SK-N-SH (cell line): Measurements from ENCODE around the gene CCNG1.

Experiments
- CHD2 ChIP-seq: fragments of 150-350 bp; IDR thresholded peaks from 2 replicates; pipeline ENCODE4 v1.6.1; 2018; ENCODE audit warnings: low read length; ENCODE audit not compliant: partially characterized antibody
- CTCF ChIP-seq: fragments of 200-600 bp; sonication (generic); IDR thresholded peaks from 2 replicates; pipeline ENCODE4 v1.6.1; 2017; ENCODE audit warnings: antibody characterized with exemption, mild to moderate bottlenecking, moderate library complexity
- EP300 ChIP-seq, 2 experiments: IDR thresholded peaks; 2 replicates each; pipeline versions ENCODE4 v1.4.0 to v1.6.1; 2012; ENCODE audit warnings: borderline replicate concordance in 1 of 2, low read depth in 1 of 2, low read length in 1 of 2
- GABPA ChIP-seq: IDR thresholded peaks from 2 replicates; pipeline ENCODE4 v1.4.0; 2012; ENCODE audit warnings: low read depth, mild to moderate bottlenecking
- MXI1 ChIP-seq: IDR thresholded peaks from 2 replicates; pipeline ENCODE4 v1.6.1; 2012; ENCODE audit warnings: mild to moderate bottlenecking, low read depth, low read length, improper control_type of control experiment
- RAD21 ChIP-seq: IDR thresholded peaks from 2 replicates; pipeline ENCODE4 v1.6.1; 2012; ENCODE audit warnings: mild to moderate bottlenecking, low read length
- RXRA ChIP-seq: IDR thresholded peaks from 2 replicates; pipeline ENCODE4 v1.4.0; 2012; ENCODE audit warnings: low read depth, mild to moderate bottlenecking, borderline replicate concordance
- SIN3A ChIP-seq: IDR thresholded peaks from 2 replicates; pipeline ENCODE4 v1.6.1; 2012; ENCODE audit warnings: low read depth, mild to moderate bottlenecking, low read length, moderate library complexity, borderline replicate concordance

DNA sequence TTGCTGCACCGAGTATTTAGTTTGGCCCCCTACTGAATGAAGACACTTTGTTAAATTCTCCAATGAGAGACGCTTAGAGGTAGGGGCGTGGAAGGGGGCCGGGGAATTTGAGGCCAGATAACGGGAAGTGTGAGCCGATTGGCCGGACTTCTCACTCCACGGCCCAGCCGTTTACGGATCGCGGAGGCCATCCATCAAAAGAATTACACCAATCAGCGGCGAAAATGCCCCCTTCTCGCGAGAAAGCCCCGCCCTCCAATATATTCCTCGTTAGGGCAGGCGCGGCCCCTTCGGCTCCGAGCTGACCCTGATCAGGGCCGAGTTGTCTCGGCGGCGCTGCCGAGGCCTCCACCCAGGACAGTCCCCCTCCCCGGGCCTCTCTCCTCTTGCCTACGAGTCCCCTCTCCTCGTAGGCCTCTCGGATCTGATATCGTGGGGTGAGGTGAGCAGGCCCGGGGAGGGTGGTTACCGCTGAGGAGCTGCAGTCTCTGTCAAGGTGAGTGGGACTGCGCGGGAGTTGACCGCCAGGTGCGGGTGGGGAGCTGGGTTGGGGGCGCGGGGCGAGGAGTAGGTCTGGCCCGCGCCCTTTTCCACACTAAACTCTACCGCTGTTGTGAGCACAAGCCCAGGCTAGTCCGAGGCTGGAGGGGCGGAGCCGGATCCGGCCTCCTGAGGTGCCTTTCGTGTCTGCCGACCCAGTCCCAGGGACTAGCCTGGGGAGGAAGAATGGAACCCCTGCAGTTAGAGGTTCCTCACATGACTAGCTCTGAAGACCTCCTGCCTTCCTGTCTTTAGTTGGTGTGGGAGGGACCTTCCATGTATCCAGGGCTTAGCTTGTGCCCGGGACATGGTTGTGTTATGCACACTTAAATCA is at the start of gene CCNG1:
- TF ChIP-seq CTCF: no peak
- peak; percentile 42; the same call in 1 of the 2 replicates for TF ChIP-seq SIN3A
- no peak for TF ChIP-seq RXRA
- no peak for TF ChIP-seq EP300 (IDR thresholded peaks at IDR 0.05; ENCODE audit: borderline replicate concordance in 1 of 2, low read depth in 1 of 2, low read length in 1 of 2)
- peak; percentile 51; the same call in 1 of the 2 replicates for TF ChIP-seq MXI1
- peak; percentile 32; the same call in 1 of the 2 replicates for TF ChIP-seq GABPA
- peak; percentile 98 for TF ChIP-seq CHD2
- TF ChIP-seq RAD21: no peak
